Activated gamma-delta T cell (primary cell): ENCODE measurements around the gene PKIB.

Source experiments
- DNase-seq: peaks from one replicate; lab custom pipeline; 2025; lab: John Stamatoyannopoulos, UW

The PKIB gene

GRCh38 chr6:122669418-122669817 lies 59.2 kb downstream of the PKIB start:
- no peak for DNase-seq

DNA sequence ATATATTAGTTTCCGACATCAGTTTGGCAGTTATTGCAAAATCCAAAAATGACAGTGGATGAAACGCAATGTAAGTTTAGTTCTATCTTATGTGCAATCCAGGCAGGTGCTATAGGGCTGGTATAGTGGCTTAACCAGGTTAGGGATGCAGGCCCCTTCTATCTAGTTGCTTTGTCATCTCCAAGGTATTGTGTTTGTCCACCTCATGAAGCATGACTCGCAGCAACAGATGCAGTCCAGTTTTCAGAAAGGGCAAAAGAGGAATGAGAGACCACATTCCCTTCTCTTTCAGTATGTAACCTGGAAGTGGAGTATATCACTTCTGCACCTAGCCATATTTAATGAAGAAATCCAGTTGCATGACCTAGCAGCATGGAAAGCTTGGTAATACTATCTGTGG lies 59.7 kb downstream of the PKIB start:
- no peak for DNase-seq

DNA sequence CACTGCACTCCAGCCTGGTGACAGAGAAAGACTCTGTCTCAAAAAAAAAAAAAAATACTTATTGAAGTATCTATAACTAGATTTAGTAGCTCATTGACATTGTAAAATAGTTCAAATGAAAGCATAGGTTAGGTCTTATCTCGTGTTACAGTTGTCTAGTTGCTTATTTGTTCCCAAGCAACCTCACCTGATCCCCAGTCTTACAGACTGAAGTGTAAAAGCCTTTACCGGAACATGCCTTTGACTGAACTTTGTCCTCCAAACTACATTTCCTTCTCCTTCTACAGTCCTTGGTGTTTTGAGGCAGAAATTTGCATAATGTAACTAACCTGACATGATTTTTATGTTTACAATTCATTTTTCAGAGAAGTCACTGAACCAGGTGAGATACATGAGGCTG lies 61.0 kb downstream of the PKIB start:
- no peak for DNase-seq

DNA sequence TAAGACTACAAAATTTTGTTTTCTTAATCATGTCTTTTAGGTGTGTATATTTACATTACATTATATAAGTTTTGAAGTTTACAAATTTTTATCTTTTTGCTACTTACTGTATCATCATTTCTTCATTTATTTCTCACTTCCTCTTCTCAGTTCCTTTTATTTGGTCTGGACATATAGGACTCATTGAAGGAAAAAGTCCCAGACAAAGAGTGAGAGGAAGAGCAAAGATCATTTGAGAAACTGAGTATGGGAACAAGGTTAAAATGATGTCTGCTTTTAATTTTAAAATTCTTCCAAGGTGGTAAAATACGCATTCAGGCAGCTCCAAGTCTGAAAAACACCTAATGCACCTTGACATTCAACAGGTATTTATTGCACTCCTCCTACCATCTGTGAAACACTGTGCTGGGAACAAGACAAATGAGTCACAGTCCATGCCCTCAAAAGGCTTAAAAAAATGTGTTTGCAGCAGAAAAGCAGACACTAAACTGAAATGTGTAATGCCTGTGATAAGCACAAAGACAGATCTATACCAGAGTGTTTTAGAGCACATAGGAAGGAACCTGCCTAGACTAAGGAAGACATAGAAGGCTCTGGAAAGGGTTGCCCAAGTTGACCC lies 63.2 kb downstream of the PKIB start:
- no peak for DNase-seq

DNA sequence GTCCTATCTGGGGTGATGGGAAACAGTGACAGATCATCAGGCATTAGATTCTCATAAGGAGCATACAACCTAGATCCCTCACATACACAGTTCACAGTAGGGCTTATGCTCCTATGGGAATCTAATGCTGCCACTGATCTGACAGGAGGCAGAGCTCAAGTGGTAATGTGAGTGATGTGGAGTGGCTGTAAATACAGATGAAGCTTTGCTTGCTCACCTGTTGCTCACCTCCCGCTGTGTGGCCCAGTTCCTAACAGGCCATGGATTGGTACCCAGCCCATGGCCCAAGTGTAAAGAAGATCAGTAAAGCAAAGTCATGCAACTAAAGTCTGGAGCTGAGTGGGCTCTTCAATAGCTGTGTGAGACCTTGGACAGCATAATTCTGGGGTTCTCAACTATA lies 65.9 kb downstream of the PKIB start:
- no peak for DNase-seq

GRCh38 chr6:122676688-122677087 lies 66.5 kb downstream of the PKIB start:
- no peak for DNase-seq

- DNase-seq: no peak
Observed at GRCh38 chr6:122677406-122677805, 67.2 kb downstream of the PKIB start.

GRCh38 chr6:122678841-122679240 lies 68.6 kb downstream of the PKIB start:
- DNase-seq: no peak

GRCh38 chr6:122681705-122682104 lies 71.5 kb downstream of the PKIB start:
- DNase-seq: no peak

DNA sequence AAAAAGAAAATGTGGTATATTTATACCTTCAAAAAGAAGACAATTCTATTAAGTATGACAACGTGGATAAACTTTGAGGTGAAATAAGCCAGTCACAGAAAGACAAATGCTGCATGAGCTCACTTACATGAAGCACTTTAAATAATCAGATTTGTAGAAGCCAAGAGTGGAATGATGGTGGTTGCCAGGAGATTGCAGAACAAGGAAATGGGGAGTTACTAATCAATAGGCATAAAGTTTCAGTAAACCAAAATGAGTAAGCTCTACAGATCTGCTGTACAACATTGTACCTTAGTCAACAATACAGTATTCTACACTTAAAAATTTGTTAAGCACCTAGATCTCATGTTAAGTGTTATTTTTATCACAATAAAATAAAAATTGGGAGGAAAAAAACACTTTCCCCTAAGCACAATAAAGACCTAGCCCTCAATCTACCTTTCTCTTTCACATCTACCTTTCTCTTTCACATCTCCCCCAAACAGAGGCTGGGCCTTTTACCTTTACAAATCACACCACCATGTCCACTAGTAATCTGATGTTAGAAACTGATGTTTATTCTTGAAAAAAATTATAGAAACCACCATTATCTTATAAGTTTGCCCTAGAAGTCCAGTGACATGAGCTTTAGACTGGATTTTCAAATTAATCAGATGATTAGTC lies 73.9 kb downstream of the PKIB start:
- no peak for DNase-seq

DNA sequence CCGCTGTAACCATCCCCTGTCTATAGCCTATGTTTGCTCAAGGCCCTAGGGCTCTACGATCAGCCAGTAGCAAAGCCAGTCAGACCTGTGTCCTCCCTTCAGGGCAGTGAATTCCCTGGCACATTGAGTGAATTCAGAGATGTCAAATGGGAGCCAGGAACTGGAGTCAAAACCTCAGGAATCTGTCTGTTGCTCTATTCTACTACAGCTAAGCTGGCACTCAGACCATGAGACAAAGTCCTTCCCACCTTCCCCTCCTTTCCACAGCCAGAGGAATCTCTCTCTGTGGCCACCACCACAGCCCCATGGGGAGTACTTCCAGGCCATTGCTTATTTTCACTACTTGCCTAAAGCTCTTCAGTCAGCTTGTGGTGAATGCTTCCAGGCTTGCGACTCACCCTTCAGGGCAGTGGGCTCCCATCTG lies 82.0 kb downstream of the PKIB start:
- DNase-seq: no peak

DNA sequence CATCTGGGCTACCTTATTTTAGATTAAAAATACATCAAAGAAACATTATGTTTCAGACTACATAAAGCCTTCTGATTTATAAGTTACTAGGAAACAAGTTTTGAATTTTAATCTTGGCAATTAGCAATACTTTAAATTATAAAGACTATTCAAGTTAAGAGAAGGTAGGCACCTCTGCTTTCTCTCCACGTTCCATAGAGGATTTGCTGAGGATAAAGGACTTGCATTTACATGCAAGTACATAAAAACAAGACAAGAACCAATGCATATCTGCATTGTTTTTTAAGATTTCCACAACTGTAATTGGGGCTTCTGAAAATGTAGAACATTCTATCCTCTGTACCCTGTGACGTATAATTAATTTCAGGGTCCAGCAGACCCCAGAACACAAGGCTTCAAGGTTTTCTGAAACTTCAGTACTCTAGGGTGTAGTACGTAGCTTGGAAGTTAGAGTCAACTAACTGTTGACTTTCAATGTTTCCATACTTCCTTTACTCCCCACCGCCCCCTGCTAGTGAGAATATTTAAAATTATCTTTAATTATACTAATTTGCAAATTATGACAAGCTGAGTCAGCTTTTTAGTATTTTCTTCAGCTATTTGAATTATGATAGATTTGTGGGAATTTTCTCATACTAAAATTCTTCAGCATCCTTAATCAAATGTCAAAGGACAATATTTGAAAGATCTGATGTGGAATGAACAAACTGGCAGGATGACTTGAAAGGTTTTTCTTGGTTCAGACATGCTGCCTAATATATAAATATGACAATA lies 82.8 kb downstream of the PKIB start:
- no peak for DNase-seq

DNA sequence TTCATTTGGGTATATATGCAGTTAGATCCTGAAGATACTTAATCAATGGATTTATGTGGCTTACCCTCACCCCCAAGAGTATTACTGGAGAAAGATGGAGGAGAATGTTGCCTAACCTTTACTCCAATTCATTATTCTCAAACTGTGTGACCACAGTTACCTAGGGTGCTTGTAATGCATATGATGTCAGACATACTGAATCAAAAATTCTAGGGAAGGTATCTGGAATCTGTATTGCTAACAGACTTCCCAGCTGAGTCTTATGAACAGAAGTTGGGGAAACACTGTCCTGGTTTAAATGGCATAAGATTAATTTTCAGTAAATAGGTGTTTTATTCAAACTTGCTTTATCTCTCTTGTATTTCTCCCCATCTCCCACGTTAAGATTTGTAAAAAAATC lies 83.9 kb downstream of the PKIB start:
- no peak for DNase-seq

DNA sequence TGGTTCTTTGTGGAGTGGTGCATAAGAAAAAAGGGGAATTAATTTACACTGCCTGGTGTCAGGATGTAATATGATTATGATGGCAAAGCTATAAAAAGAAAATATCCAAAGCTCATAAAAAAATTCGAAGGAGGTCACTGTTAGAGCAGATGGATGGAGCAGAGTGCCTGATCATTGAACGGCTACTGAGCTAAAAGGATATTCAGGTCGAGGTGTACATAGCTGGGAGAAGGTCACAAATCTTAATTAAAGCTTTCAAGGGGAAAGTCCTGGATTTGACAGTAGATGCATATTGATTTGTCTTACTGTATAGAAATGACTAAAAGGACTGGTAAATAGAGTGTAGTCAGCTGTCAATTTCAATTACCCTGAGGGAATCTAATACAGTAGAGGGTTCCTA lies 84.4 kb downstream of the PKIB start:
- DNase-seq: no peak

DNA sequence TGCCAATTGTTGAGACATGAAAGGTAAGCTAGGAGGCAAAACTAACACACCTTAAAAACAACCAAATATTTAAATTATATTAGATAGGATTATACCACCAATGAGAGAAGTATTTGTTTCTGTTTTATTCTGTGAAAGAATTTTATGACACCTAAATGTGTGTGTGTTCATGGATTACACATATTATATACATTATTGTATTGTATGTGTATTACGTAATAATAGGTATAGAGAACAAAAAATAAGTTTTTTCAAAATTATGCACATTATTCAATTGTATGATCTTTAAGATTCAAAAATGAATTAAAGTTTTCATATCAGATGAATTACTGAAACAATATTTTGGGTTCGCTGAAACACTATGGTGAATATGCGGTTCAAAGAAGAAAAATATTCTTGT lies 85.0 kb downstream of the PKIB start:
- no peak for DNase-seq

DNA sequence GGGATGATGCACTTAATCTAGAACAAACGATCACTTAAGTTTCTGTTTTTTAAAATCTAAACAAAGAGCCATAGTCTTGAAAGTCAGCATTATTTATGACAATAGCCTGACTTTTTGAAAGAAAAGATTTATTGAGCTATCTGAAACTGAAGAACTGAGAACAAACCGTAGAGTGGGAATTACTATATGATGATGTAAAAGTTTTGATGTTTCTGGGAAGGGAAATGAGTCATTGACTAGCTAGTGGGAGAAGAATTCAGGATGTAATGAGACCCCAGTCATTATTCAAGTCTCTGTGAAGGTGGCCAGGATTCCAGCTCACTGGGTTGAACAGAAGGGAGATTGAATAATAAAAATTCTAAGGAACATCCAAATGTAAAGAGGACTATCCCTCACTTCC lies 85.9 kb downstream of the PKIB start:
- DNase-seq: no peak

GRCh38 chr6:122696853-122697252 lies 86.6 kb downstream of the PKIB start:
- no peak for DNase-seq

DNA sequence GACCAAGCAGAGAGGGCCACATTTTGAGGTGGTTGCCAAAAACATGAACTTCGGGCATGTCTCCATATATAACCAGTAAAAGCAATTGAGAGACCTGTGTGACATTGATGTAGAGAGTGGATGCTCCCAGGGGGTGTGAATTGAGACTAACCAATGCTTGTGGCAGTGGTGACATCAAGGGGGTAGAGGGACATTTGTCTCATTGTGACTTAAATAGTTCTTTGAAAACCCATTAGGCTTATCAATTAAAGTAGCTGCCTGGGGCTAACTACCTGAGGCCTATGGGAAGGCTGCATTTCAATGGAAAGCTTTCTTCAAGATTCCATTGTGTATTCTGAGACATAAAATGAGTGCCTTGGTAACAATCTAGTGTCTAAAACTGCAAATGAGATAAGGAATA lies 87.3 kb downstream of the PKIB start:
- no peak for DNase-seq

DNA sequence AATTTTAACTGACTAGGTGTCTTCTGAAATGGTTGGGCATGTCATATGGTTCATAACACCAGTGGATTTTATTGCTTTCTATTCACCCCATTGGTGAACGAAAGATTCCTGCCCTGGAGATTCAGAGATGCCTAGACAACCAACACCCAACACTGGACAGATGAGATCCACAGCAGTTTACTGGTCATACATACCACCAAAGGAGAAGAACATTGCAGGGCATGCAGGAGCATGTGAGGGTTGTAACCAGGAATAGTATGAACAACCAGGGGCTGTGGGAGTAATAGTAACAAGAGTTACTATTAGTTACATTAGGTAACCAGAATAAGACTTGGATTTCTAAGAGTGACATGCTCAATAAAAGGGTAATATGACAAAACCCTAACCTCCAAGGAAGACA lies 91.5 kb downstream of the PKIB start:
- DNase-seq: no peak

- no peak for DNase-seq
Observed at GRCh38 chr6:122702841-122703240, 92.6 kb downstream of the PKIB start.

- no peak for DNase-seq
Observed at GRCh38 chr6:122704066-122704465, 93.9 kb downstream of the PKIB start.

- no peak for DNase-seq
Observed at GRCh38 chr6:122709922-122710512, 99.8 kb downstream of the PKIB start.
